Measurements from ENCODE around the gene CDH4.

GRCh38 chr20:61577065-61577464, 325.0 kb downstream of the CDH4 start:
- TF ChIP-seq CTCF (IDR thresholded peaks at IDR 0.05), result no peak
- TF ChIP-seq EZH2 (IDR thresholded peaks at IDR 0.05; ENCODE audit: borderline replicate concordance, insufficient read depth, low read depth, low read length, poor library complexity, severe bottlenecking), result no peak

All from B cell (primary cell).